NCI-H1417 (cell line): ENCODE measurements around the gene CTIF.

Source experiments
- DNase-seq, 3 experiments: peaks; one replicate each; lab custom pipeline; 2025; lab: John Stamatoyannopoulos, UW

The CTIF gene

DNA sequence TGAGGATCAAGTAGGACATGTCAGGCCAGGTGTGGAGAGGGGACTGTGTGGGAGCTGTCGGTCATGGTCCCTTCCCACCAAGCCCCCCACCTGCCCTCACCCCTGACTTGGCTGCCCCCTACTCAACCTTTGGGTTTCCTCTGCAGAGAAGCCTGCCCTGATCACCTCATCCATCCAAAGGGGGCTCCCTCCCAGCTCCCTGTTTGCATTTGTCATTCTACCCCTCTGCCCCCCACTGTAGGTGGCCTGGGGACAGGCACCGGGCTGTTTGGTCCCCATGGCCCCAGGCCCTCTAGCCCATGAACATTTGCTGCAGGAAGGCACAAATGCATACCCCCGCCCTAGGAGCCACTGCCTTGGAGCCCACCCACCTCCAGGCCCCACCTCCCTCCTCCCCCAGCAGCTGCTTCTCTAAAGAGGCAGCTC is 296.9 kb downstream of the CTIF start:
- DNase-seq = no peak

DNA sequence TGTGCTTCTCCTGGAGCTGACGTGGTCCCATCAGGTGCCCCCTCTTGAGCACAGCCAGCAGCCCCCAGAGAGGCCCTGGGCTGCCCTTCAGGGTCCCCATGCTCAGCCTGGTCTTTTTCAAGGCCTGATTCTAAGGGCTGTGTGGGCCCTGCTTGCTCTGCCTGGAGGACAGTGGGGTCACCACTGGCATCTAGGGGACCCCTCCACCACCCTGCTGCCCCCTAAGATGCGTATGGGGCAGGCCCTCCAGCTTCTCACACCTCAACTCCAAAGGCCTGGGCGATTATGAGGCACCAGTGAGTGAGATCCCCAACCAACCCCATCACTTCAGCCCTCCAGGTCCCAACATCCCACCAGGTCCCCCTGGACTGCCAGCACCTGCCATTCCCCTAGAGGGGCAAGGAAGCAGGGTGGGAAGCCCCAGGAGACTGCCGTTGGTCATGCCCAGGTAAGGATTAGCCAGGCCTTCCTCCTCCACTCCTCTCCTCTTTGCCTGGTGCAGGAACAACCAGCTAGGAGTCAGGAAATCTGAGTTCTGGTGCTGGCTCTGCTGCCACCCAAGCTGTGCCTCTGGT is 297.5 kb downstream of the CTIF start:
- no peak for DNase-seq

DNA sequence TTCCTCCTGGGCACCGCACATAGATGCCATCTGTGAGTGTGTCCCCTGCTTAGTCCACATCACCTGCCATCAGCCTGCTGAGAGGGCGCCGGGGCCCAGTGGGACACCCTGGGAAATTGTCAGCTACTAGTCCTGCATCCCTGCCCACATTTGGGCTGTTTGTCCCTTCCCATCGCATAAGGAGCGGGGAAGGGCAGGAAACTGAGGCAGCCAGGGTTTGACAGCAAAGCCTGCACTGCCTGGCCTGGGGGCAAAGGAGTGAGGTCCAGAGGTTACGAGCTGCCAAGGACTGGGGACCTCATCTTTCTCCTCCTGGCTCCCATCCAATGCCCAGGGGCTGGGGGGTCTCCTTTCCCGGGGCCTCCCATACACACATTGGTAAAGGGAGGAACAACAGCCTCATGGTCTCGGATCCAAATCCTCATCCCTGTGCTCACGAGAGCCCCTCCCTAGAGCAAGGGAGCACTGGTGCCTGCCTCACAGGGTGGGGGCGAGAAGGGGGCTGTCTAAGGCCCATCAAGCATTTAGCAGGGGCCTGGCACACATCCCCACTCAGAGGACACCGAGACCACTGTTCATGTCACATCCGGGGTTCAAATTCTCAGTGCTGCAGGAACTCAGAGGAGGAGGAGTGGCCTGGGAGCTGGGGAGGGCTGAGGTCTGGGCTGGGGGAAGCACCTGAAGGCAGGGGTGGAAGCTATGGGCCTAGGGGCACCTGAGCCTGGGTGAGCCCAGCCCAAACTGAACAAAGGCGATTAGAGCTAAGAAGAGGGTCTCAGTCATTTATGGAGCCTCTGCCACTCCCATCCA is 298.2 kb downstream of the CTIF start:
- DNase-seq = no peak

DNA sequence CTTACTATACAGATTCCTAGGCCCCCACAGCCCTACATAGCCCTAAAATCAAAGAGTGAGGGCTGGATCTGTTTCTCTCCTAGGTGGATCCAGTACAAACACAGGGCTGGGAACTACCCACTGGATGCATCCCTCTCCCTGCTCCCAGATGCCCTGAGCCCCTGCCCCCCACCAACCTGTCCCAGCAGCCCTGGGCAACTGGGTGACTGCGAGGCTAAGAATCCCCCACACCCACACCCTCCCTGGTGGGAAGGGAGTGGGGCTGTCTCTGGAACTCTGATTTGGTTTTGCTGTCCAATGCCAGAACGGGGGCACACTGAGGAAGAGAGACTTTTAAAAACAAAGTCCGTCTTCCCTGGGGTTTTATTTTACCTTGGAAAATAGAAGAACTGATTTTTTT is 298.8 kb downstream of the CTIF start:
- DNase-seq = no peak

DNA sequence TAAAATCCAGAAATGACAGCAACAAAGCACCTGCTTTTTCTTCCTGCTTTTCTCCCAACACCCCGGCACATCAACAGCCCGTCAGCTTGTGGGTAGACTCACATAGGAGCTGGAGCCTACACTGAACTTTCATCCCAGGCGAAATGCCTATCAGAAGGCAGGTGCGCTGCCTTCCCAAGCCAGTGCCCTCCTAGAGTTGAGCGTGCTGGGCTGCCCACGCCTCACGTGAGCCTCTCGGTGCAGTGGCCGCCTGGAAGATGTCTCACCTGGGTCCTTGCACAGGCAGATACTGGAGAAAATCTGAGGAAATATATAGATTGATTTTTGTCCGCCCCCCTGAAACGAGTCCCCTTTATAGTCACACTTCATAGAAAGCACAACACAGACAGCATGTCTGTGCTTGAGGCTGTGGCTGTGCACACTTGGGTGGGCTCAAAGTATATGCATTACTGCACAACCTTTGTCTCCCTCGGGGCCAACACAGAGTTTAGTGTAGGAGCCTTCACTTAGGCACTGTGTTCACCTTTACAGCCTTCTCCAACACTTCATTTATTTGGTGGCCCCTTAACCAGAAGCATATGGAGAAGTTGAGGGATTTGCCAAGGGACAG is 299.4 kb downstream of the CTIF start:
- no peak for DNase-seq

DNA sequence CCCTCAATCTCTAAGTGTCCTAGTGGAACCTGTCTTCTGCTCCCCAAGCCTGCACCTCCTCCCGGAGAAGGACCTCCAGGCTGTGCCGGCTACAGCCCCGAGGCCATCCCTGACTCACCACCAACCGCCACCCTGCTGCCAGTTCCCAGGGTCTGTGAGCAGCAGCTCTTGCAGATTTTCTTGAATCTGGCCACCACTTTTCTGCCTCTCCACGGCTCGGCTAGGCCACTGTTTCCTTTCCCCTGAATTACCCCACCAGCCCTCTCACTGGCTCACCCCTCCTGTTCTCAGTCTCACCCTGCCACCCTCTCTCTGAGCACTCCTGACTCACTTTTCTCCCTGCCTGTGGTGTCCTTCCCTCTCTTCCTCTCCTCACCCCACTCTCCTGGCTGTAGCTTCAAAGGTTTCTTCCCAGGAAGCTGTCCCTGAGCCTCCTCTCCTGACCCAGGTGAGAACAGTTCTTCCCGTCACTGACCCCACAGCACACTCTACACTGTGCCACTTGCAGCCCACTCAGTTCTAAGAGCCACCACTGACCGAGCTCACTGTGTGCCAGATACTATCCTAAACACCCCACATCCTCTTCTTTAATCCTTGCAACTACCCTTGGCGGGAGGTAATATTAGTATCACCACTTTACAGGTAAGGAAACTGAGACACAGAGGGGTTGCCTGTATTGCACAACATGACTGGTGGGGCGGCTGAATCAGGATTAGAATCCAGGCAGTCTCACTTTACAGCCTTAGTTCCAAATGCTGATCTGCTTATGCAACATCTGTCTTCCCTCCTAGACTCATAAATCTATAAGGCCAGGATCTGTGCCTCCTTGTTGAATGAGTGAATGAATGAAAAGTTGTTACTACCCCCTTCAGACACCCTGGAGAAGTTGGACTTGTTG is 300.3 kb downstream of the CTIF start:
- no peak for DNase-seq

DNA sequence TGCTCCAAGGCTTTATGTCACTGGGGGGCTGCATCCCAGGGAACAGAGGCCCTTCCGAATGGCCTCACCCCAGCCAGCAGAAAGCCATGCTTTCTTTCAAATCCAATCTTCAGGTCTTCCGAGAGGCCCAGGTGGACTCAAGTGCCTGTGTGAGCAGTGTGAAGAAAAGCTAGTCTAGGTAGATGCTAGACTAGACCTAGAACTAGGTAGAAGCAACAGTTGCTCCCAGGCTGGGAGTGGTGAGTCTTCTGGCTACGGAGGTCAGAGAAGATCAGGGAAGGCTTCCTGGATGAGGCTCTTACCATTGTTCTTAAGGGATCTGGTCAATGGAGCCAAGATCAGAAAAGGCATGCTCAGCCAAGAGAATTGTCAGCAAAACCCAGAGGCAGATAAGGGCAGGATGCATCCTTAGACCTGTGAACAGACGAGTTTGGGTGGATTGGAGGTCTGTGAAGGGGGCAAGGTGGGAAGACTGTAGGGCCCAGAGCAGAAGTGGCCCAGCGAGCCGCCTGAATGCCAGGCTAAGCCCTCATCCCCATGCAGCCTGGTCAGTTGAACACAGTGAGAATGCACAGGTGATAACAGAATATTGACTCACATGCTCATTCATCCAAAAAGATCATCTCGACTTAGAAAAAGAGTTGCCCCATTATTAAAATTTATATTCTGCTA is 301.1 kb downstream of the CTIF start:
- no peak for DNase-seq

DNA sequence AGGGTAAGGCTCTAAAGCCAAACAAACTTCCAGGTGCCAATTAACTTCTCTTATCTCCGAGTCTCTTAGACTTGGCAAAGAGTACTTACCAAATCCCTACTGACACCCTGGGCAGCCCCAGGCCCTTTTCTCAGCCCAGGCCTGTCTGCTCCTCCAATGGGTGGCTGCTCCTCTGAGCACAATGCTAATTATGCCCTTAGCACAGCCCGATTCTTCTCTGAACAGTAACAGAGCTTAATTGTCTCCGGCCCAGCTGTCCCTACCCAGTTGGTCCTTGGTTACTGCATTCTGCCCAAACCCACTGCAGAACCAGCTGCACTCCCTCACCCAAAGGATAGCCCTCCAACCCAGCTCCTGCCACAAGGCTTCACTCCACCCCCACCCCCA is 301.7 kb downstream of the CTIF start:
- peak in 2 of 3 experiments; percentile 42 to 69 for DNase-seq

DNA sequence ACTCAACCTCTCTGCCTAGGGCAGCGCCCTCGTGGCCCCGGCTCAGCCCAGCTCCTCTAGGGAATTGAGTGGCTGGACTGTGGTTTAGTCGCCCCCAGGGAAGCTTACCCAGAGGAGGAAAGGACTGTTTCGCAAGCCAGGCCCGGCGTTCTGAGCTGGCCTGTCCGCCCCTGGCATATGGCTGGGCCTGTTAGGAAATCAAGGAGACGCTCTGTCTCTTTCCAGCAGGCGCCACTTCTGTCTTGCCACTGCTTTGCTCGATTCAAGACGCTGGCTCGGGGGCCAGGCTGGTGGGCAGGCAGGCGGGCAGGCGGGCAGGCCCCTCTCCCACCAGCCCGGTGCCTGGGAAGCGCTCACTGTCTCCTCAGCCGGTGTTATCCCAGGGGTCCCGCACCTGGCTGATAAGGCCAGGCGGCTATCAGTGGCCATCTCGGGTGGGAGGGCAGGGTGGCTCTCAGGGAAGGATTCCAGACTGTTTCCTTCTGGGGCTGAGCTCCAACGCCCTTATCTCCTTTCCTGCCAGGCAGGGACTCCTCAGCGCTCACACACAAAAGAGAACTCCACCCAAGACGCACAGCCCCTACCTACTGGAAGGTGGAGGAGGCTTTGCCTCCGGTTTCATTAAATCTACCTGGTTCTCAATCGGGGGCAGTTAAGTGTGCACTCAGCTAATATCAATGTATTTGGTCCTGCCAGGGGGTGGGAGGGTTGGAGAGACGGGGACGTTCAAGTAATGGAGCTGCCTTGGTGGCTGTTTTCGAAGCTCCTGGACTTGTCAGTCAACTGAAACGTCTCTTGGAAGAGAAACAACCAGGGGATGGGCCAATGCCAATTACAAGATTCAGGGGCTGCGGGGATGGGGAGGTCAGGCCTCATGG is 302.8 kb downstream of the CTIF start:
- DNase-seq = no peak

DNA sequence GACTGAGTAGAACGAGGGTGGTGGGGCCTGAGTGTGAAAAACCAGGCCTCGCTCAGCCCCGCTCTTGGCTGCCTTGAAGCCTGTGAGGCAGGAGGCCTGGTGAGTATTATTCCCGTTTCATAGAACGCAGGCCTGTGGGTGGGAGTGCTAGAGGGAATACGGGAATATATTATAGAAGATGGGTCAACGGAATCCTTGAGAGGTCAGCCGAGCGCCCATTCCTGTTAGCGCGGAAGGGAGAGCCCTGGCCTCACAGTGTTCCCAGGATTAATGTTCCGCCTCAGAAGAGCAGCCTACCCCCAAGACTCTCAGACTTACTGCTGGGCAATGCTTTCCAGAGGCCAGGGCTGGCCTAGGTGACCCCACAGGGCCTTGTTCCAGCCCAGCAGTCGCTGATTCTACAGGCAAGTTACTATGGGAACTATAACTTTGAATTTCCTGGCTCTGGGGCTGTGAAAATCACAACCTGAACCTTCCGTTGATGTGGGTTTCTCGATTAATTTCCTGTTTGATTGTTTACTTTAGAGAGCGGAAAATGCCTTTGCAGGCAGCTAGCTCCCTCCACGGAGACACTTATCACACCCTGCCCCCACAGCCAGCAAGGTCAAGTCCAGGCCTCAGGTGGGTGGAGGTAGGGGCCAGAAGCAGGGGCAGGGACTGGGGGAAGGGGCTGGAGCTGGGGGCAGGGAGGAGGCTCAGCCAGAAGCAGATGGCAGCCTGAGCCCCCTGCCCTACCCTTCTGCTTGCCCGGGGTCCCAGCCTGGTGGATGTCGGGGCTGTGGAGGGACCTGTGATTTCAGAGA is 303.6 kb downstream of the CTIF start:
- DNase-seq = no peak

DNA sequence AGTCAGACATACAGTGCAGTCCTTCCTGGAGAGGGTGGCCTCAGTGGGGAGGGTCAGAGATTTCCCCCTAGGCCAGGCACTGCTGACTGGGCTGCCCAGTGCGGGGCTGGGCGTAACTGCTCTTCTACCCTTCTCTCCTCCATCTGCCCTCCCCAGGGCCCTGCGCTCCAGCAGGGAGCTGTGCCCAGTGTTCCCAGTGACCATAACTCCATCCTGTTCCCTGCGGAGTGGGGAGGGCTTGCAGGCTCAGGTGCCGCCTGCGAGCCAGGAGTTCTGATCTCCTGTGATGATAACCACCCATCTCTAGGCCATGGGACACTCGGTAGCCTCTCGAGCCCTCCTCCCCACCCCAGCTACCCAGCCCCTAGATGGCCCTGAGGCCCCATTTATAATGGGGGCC is 304.3 kb downstream of the CTIF start:
- no peak for DNase-seq

DNA sequence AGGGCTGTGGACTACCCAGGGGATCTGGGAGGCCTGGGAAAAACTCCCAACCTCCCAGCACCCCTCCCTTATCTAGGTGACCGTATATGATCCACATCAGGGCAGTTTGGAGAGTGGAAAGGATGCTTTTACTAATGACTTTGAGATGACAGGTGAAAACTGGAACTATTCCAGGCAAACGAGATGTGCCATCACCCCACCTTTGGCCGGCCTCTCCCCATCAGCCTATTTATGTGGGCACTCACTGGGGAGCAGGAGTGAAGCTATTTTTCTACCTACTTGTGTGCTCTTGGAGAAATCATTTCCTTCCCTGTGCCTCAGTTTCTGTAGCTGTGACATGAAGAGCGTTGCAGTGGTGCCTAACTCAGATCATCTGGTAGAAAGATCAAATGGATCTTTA is 304.8 kb downstream of the CTIF start:
- DNase-seq = no peak

DNA sequence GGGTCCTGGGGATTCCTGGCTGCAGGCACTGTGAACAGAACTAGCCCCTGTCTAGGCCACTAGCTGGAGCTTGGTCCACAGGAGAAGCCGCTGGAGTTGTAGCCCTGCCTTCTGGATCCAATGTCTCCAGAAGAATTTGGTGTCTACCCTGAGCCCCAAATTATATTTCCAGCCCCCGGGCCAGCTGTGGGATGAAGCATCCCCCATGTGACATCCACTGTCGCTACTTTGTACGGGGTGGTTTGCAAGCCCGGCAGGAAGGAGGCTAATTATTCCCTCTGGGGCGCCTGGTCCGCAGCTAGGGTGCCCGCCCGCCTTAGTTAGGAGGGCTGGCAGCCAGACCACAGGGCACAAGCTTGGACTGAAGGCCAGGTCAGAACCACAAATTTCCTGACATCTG is 305.4 kb downstream of the CTIF start:
- DNase-seq = no peak

DNA sequence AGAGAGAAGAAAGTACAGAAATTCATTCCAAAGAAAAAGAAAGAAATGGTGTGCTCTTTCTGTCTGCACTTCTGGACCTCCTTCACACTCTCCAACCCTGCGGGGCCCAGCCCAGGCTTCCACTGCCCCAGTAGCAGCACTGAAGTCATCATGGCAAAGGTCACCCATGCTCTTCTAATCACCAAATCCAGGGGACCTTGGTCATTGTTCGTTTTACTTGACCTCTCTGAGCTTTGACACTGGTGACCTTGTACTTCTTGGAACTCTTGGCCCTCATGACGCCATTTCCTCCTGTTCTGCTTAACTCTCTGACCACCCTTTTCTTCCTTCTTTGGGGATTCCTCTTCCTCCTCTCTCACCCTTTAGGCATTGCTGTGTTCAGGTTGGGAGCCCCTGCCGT is 306.3 kb downstream of the CTIF start:
- no peak for DNase-seq

DNA sequence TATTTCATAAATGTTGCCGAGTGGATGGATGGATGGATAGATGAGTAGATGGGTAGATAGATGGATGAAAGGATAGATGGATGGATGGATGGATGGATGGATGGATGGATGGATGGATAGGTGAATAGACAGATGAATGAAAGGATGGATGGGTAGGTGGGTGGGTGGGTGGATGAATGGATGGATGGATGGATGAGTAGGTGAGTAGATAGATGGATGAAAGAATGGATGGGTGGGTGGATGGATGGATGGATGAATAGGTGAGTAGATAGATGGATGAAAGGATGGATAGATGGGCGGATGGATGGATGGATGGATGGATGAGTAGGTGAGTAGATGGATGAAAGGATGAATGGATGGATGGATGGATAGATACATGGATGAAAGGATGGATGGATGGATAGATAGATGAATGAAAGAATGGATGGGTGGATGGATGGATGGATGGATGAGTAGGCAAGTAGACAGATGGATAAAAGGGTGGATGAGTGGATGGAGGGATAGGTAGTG is 307.6 kb downstream of the CTIF start:
- no peak for DNase-seq

DNA sequence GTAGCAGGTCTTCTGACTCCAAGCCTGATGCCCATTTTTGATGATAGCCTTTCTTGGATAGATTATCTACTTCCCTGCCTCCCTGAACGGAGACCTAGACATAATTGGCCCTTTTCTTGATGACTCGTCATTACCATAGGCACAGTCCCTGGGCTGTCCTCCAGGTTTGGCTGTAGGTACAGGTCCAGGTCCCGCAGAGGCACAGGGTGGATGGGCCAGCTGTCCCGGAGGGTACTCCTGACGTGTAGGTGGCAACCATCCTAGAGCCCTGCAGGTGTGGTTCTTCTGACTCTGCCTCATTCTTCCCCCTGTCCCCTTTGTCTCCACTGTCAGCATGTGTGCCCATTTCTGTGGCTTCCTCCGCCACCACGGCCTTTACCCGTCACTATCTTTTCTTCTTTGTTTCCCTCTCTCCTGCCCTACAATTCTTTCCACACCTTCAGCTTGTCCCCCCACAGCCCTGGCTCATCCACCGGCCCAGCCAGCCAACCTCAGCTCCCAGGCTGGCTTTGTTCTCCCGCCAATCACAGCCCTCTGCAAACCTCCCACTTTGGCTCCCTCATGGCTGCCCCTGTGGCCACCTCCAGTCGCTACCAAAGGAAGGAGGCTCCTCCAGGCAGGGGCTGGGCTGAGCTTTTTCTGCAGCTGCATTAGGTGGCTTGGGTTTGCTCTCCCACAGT is 309.1 kb downstream of the CTIF start:
- no peak for DNase-seq

DNA sequence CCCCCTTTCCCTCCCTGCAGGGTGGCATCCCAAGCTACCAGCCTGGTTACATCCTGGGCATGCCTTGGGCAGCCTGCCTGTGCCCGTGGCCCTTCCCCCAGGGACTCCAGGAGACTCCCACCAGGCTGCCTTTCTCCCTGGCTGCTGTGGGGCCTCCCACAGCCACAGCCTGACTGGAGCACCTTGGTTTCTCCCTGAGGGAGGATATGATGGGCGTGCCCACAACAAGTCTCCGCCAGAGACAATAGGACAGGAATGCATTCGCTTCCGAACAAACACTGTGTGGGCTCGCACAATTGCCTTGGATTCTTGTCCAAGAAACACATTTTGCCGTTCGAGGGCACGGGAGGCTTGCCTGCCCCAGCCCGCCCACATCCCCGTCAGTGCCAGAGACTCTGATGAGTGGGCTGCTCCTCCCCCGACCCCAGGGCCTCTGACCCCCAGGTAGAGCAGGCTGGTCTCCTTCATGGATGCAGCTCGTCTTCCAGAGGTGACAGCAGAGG is 309.9 kb downstream of the CTIF start:
- DNase-seq = no peak

DNA sequence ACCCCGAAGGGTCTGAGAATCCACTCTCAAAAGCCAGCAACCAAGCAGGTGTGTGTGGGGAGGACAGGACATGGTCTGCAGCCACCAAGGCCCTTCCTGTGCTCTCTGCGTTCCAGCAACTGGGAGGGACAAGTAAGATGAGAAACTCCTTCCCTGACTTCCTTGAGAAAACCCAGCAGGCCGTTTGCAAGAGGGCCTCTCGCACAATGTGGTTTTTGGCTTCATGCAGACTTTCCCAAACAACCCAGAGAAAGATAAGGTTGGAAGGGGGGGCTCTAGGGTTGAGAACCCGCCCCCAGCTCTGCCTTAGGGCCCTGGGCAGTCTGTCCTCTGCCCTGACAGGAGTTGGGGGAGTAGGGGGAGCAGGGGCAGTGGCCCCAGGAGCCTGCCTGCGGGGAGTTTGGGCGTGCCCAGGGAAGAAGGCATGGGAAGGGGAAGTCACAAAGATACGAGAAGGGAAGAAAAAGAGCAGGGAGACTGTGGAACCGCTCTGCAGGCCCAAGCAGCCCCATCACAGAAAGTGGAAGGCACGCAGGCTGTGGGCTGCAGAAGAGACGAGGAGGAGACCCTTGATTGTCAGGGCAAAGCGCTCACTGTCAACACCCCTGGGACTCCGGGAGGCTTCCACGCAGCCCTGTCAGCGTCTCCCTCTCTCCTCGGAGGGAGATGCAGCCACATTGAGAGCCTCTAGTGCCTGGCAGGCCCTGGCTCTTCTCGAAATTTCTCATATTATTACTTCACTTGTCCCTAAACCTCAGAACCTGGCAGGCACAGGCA is 312.2 kb downstream of the CTIF start:
- no peak for DNase-seq
